HCT116 (cell line): ENCODE results near the gene OBSCN. TPM values are rescaled to one million over a fixed set of nuclear protein-coding genes. Genes with fewer than 3 reads are reported as not detected.

Experiments used
- ATAC-seq: fragments of 200-7000 bp; cut with Tn5 transposase; 2 replicates; pipeline ENCODE4 v1.9.1; 2020; ENCODE audit warnings: mild to moderate bottlenecking, moderate library complexity
- BruUV-seq: library from RNA; stranded (reverse); fragments of 400-500 nt; replicated peaks from 2 replicates; lab custom pipeline; 2021; lab: Mats Ljungman, UMichigan
- CTCF ChIA-PET: fragments of 300-600 bp; sonication (Branson Sonifier 250); formaldehyde crosslinking; loops from one replicate; lab custom pipeline; 2021; ENCODE audit warnings: antibody characterized with exemption; lab: Charles Lee
- POLR2A ChIA-PET: fragments of 300-600, 350-600 bp; sonication (Branson Sonifier 250); formaldehyde crosslinking; loops from one replicate; lab custom pipeline; 2021; ENCODE audit warnings: antibody characterized with exemption; lab: Charles Lee
- RAD21 ChIA-PET, 2 experiments: fragments of 300-600 bp; sonication (Branson Sonifier 250); formaldehyde crosslinking; loops; one replicate each; lab custom pipeline; 2023; ENCODE audit warnings: low total read pairs in 2 of 2; ENCODE audit not compliant: uncharacterized antibody in 2 of 2, unreplicated experiment in 2 of 2, low non-redundant PET in 1 of 2; lab: Charles Lee
- DNase-seq: peaks from one replicate; pipeline ENCODE4 v3.0.0-alpha.2; 2010; ENCODE audit warnings: low read depth, low spot score
- H2AFZ ChIP-seq: fragments of 200-600 bp; shearing (Covaris generic), sonication (generic); 2 replicates; pipeline ENCODE4 v1.6.1; 2017; ENCODE audit warnings: low read depth, mixed run types, mixed read lengths, antibody characterized with exemption, low read length; ENCODE audit not compliant: poor library complexity, severe bottlenecking
- H3K27ac ChIP-seq: 2 replicates; pipeline ENCODE4 v1.5.1; 2012; ENCODE audit warnings: low read depth, low read length
- H3K27me3 ChIP-seq: fragments of 200-600 bp; sonication (generic); 2 replicates; pipeline ENCODE4 v1.6.1; 2016; ENCODE audit warnings: mixed run types, low read length, mixed read lengths; ENCODE audit not compliant: insufficient read depth
- H3K36me3 ChIP-seq, 2 experiments: fragments of 200-500 bp in 1 of 2; fragments of 200-600 bp in 1 of 2; sonication (Bioruptor generic) in 1 of 2; sonication (generic) in 1 of 2; 2 replicates each; pipeline versions ENCODE4 v1.5.1 to v1.6.1; 2014 to 2016; ENCODE audit warnings: low read length in 2 of 2, inconsistent platforms in 1 of 2, mixed read lengths in 1 of 2, mixed run types in 1 of 2; ENCODE audit not compliant: insufficient read depth in 2 of 2, control insufficient read depth in 1 of 2
- H3K4me1 ChIP-seq, 2 experiments: fragments of 200-600 bp in 1 of 2; sonication (generic) in 1 of 2; 2 replicates each; pipeline versions ENCODE4 v1.5.1 to v1.6.1; 2012 to 2017; ENCODE audit warnings: low read length in 2 of 2, inconsistent platforms in 1 of 2, mild to moderate bottlenecking in 1 of 2, mixed read lengths in 1 of 2, mixed run types in 1 of 2, moderate library complexity in 1 of 2; ENCODE audit not compliant: insufficient read depth in 2 of 2, control insufficient read depth in 1 of 2
- H3K4me2 ChIP-seq: fragments of 200-600 bp; sonication (generic); 2 replicates; pipeline ENCODE4 v1.6.1; 2017; ENCODE audit warnings: mixed run types, low read length, mixed read lengths
- H3K4me3 ChIP-seq, 2 experiments: fragments of 200-600 bp in 1 of 2; sonication (generic) in 1 of 2; replicated peaks in 1 of 2; 2 replicates each; pipeline ENCODE4 v1.5.1; 2011 to 2016; ENCODE audit warnings: low read length in 2 of 2, control low read depth in 1 of 2, low read depth in 1 of 2, mild to moderate bottlenecking in 1 of 2, mixed read lengths in 1 of 2, mixed run types in 1 of 2
- H3K79me2 ChIP-seq: fragments of 200-600 bp; sonication (generic); 2 replicates; pipeline ENCODE4 v1.6.1; 2017; ENCODE audit warnings: mild to moderate bottlenecking, mixed run types, low read length, moderate library complexity, mixed read lengths; ENCODE audit not compliant: insufficient read depth
- H3K9ac ChIP-seq: fragments of 200-600 bp; sonication (generic); 2 replicates; pipeline ENCODE4 v1.6.1; 2016; ENCODE audit warnings: low read length, mixed read lengths
- H3K9me2 ChIP-seq: fragments of 200-600 bp; sonication (generic), shearing (Covaris generic); 2 replicates; pipeline ENCODE4 v1.6.1; 2017; ENCODE audit warnings: mixed run types, mild to moderate bottlenecking, moderate library complexity; ENCODE audit not compliant: insufficient read depth
- H3K9me3 ChIP-seq, 2 experiments: fragments of 200-500 bp in 1 of 2; fragments of 200-600 bp in 1 of 2; sonication (Bioruptor generic) in 1 of 2; sonication (generic) in 1 of 2; 2 replicates each; pipeline ENCODE4 v1.6.1; 2014 to 2017; ENCODE audit warnings: low read length in 2 of 2, mixed read lengths in 2 of 2, inconsistent platforms in 1 of 2, low read depth in 1 of 2, mild to moderate bottlenecking in 1 of 2, mixed run types in 1 of 2, moderate library complexity in 1 of 2; ENCODE audit not compliant: control insufficient read depth in 1 of 2, insufficient read depth in 1 of 2
- H4K20me1 ChIP-seq: fragments of 200-600 bp; sonication (generic), shearing (Covaris generic); 2 replicates; pipeline ENCODE4 v1.6.1; 2017; ENCODE audit warnings: mixed run types, mild to moderate bottlenecking, moderate library complexity; ENCODE audit not compliant: insufficient read depth
- CBX3 ChIP-seq: IDR thresholded peaks from 2 replicates; pipeline ENCODE4 v1.6.1; 2012; ENCODE audit warnings: low read depth
- CEBPB ChIP-seq: IDR thresholded peaks from 2 replicates; pipeline ENCODE4 v1.6.1; 2012; ENCODE audit warnings: low read depth
- ELF1 ChIP-seq: IDR thresholded peaks from 2 replicates; pipeline ENCODE4 v1.6.1; 2012; ENCODE audit warnings: low read depth, borderline replicate concordance
- EZH2phosphoT487 ChIP-seq: fragments of 200-600 bp; IDR thresholded peaks from 2 replicates; pipeline ENCODE4 v1.6.1; 2018; ENCODE audit warnings: antibody characterized with exemption, borderline replicate concordance
- JUND ChIP-seq: IDR thresholded peaks from 2 replicates; pipeline ENCODE4 v1.6.1; 2012
- MAX ChIP-seq: IDR thresholded peaks from 2 replicates; pipeline ENCODE4 v1.6.1; 2012
- POLR2A ChIP-seq: IDR thresholded peaks from 2 replicates; pipeline ENCODE4 v1.7.0; 2011; ENCODE audit warnings: borderline replicate concordance; ENCODE audit not compliant: insufficient read depth, insufficient read length; ENCODE audit errors: extremely low read depth
- RAD21 ChIP-seq: IDR thresholded peaks from 2 replicates; pipeline ENCODE4 v1.6.1; 2012; ENCODE audit warnings: low read depth, mild to moderate bottlenecking
- SIN3A ChIP-seq: IDR thresholded peaks from 2 replicates; pipeline ENCODE4 v1.6.1; 2012; ENCODE audit warnings: low read depth
- YY1 ChIP-seq: IDR thresholded peaks from 2 replicates; pipeline ENCODE4 v1.6.1; 2011; ENCODE audit warnings: low read length, low read depth, moderate library complexity, mild to moderate bottlenecking; ENCODE audit not compliant: insufficient replicate concordance; ENCODE audit errors: extremely low read depth
- ZBTB33 ChIP-seq: IDR thresholded peaks from 2 replicates; pipeline ENCODE4 v1.6.1; 2011; ENCODE audit warnings: mild to moderate bottlenecking, low read length, moderate library complexity; ENCODE audit not compliant: insufficient replicate concordance; ENCODE audit errors: extremely low read depth
- intact Hi-C: fragments of 100-400 bp; cut with micrococcal nuclease; formaldehyde crosslinking; loops from 2 replicates; pipeline ENCODE4 v1.10.0; 2022
- total RNA-seq: library from RNA; stranded (reverse); gene quantifications from one replicate; pipeline ENCODE4 v1.2.1, GENCODE V29; 2021; ENCODE audit not compliant: unreplicated experiment
- TF ChIP-seq, protein P1 (sequence below): IDR thresholded peaks from 2 replicates; pipeline ENCODE4 v1.6.1; 2012
- TF ChIP-seq, protein P2 (sequence below), 3 experiments: fragments of 200-600 bp in 1 of 3; sonication (generic) in 1 of 3; IDR thresholded peaks in 2 of 3; conservative IDR thresholded peaks in 1 of 3; 2 replicates each; pipeline ENCODE4 v1.5.1; 2012 to 2017; ENCODE audit warnings: low read depth in 2 of 3, low read length in 2 of 3, antibody characterized with exemption in 1 of 3, borderline replicate concordance in 1 of 3, control low read depth in 1 of 3, mild to moderate bottlenecking in 1 of 3, mixed read lengths in 1 of 3, mixed run types in 1 of 3, moderate library complexity in 1 of 3; ENCODE audit not compliant: insufficient read depth in 1 of 3

Gene OBSCN
- total RNA-seq, 1 experiment from 2014 or later, result 16.6 TPM

DNA sequence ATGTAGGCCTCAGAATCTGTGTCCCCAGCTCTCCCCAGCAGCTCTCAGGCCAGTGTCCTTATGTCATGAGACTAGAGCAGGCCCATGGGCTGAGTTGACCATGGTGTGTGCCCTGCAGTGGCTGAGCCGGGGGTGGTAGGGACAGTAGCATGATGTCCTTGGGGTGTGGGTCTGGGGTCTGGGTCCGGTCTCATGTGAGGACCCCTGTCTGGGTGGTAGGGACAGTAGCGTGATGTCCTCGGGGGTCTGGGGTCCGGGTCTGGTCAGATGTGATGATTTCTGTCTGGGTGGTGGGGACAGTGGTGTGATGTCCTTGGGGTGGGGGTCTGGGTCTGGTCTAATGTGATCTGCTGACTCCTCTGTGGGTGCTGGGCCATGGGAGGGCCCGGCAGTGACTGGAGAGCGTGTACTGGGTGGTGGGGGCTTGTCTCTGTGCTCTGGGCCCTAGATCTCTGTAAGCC, 64.5 kb downstream of the OBSCN start:
- Histone ChIP-seq H3K4me2 (no peak overlapping the region), H2AFZ (no peak overlapping the region), H3K79me2 (no peaks in the 10 kb centered on the region), H4K20me1 (no peaks in the 10 kb centered on the region), H3K36me3 (no peaks in the 10 kb centered on the region), H3K9ac (no peak overlapping the region), H3K27me3 (no peaks in the 10 kb centered on the region), H3K4me3 (no peak overlapping the region), H3K9me2 (no peaks in the 10 kb centered on the region), H3K4me1 (peaks cover 6 to 18% of the 10 kb centered on the region in 2 experiments; a peak in 3 of 4 replicates), H3K27ac (no peak overlapping the region), H3K9me3 (no peaks in the 10 kb centered on the region)
- POLR2A ChIA-PET, result no interaction called here
- intact Hi-C loops, result no loop called here
- TF ChIP-seq SIN3A (no peak), JUND (no peak), RAD21 (no peak), ELF1 (no peak)
- ATAC-seq, result no peak
- DNase-seq, result no peak
- RAD21 ChIA-PET, result no interaction called here
- CTCF ChIA-PET, result no interaction called here
- no TSS peak for BruUV-seq

- POLR2A ChIA-PET, result no interaction called here
- no peaks in the 10 kb centered on the region for H3K79me2 ChIP-seq
- H4K20me1 ChIP-seq, result no peaks in the 10 kb centered on the region
- intact Hi-C loops, result no loop called here
- H2AFZ ChIP-seq, result no peak overlapping the region
- RAD21 ChIA-PET, result no interaction called here
- H3K9me3 ChIP-seq, result no peaks in the 10 kb centered on the region
- TF ChIP-seq POLR2A (no peak), CEBPB (no peak), YY1 (no peak), ZBTB33 (no peak), MAX (no peak), CBX3 (no peak), EZH2phosphoT487 (no peak)
- TF ChIP-seq, protein P1, sequence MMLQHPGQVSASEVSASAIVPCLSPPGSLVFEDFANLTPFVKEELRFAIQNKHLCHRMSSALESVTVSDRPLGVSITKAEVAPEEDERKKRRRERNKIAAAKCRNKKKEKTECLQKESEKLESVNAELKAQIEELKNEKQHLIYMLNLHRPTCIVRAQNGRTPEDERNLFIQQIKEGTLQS, result no peak
- TF ChIP-seq, protein P2, sequence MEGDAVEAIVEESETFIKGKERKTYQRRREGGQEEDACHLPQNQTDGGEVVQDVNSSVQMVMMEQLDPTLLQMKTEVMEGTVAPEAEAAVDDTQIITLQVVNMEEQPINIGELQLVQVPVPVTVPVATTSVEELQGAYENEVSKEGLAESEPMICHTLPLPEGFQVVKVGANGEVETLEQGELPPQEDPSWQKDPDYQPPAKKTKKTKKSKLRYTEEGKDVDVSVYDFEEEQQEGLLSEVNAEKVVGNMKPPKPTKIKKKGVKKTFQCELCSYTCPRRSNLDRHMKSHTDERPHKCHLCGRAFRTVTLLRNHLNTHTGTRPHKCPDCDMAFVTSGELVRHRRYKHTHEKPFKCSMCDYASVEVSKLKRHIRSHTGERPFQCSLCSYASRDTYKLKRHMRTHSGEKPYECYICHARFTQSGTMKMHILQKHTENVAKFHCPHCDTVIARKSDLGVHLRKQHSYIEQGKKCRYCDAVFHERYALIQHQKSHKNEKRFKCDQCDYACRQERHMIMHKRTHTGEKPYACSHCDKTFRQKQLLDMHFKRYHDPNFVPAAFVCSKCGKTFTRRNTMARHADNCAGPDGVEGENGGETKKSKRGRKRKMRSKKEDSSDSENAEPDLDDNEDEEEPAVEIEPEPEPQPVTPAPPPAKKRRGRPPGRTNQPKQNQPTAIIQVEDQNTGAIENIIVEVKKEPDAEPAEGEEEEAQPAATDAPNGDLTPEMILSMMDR (IDR thresholded peaks at IDR 0.05 in 2 of 3, conservative IDR thresholded peaks at IDR 0.05 in 1 of 3; ENCODE audit: borderline replicate concordance in 1 of 3, insufficient read depth in 1 of 3, low read depth in 2 of 3, low read length in 2 of 3), result no peak
- BruUV-seq, result no TSS peak
- ATAC-seq, result no peak
- no peaks in the 10 kb centered on the region for H3K27me3 ChIP-seq
- DNase-seq, result no peak
- CTCF ChIA-PET, result no interaction called here
- no peak overlapping the region for H3K9ac ChIP-seq
- H3K4me1 ChIP-seq, result peaks cover 6 to 18% of the 10 kb centered on the region in 2 experiments; a peak in 3 of 4 replicates
- no peak overlapping the region for H3K4me3 ChIP-seq
- H3K4me2 ChIP-seq, result no peak overlapping the region
- H3K27ac ChIP-seq, result no peak overlapping the region
- H3K36me3 ChIP-seq, result no peaks in the 10 kb centered on the region
- no peaks in the 10 kb centered on the region for H3K9me2 ChIP-seq
Observed at GRCh38 chr1:228272831-228273571, 65.2 kb downstream of the OBSCN start.
